Uterus (tissue), 2 donors: Measurements from ENCODE around the gene UACA.

ENCODE experiments used
- POLR2A ChIP-seq, 2 donors: fragments of 450-650 bp; IDR thresholded peaks; one replicate each; pipeline ENCODE4 v1.6.1; 2016; ENCODE audit warnings: antibody characterized with exemption in 2 of 2, mild to moderate bottlenecking in 1 of 2, moderate library complexity in 1 of 2
- TF ChIP-seq, protein P1 (sequence below), 4 experiments: fragments of 200-600 bp in 2 of 4; fragments of 450-650 bp in 2 of 4; sonication (generic) in 2 of 4; IDR thresholded peaks; one replicate each; pipeline ENCODE4 v1.5.1; 2016 to 2019; ENCODE audit warnings: antibody characterized with exemption in 4 of 4, mild to moderate bottlenecking in 2 of 4, moderate library complexity in 1 of 4

- TF ChIP-seq, protein P1, sequence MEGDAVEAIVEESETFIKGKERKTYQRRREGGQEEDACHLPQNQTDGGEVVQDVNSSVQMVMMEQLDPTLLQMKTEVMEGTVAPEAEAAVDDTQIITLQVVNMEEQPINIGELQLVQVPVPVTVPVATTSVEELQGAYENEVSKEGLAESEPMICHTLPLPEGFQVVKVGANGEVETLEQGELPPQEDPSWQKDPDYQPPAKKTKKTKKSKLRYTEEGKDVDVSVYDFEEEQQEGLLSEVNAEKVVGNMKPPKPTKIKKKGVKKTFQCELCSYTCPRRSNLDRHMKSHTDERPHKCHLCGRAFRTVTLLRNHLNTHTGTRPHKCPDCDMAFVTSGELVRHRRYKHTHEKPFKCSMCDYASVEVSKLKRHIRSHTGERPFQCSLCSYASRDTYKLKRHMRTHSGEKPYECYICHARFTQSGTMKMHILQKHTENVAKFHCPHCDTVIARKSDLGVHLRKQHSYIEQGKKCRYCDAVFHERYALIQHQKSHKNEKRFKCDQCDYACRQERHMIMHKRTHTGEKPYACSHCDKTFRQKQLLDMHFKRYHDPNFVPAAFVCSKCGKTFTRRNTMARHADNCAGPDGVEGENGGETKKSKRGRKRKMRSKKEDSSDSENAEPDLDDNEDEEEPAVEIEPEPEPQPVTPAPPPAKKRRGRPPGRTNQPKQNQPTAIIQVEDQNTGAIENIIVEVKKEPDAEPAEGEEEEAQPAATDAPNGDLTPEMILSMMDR (IDR thresholded peaks at IDR 0.05) = no peak
- TF ChIP-seq POLR2A (IDR thresholded peaks at IDR 0.05) = no peak
Observed at GRCh38 chr15:70651303-70651845, 112.0 kb downstream of the UACA start.
